Activated CD4-positive, alpha-beta T cell treated with anti-CD3 and anti-CD28 coated beads, Interleukin-2, amount 50 U/mL, for 1 hour (primary cell): ENCODE results near the gene COPRS.

ENCODE experiments used
- DNase-seq: peaks from one replicate; pipeline ENCODE4 v3.0.0-alpha.2; 2020

COPRS gene

GRCh38 chr17:31807846-31808245 lies 51.2 kb downstream of the COPRS start:
- DNase-seq = no peak

- no peak for DNase-seq
Observed at GRCh38 chr17:31806921-31807320, 52.1 kb downstream of the COPRS start.

- DNase-seq = no peak
Observed at GRCh38 chr17:31803494-31804213, 55.4 kb downstream of the COPRS start.

- DNase-seq = no peak
Observed at GRCh38 chr17:31802502-31802901, 56.5 kb downstream of the COPRS start.
